Glutamatergic neuron (in vitro differentiated cells): ENCODE results near the gene TMCC1. TPM values are rescaled to one million over a fixed set of nuclear protein-coding genes. Genes with fewer than 3 reads are reported as not detected.

Experiments used
- DNase-seq: peaks from one replicate; pipeline ENCODE4 v3.0.0; 2022
- H3K27ac Mint-ChIP-seq: one replicate; pipeline ENCODE4 v1.8.0; 2020; ENCODE audit warnings: mild to moderate bottlenecking, mixed read lengths, inconsistent platforms; ENCODE audit not compliant: unreplicated experiment
- H3K27me3 Mint-ChIP-seq: one replicate; pipeline ENCODE4 v1.8.0; 2020; ENCODE audit warnings: mild to moderate bottlenecking, moderate library complexity, mixed read lengths, inconsistent platforms; ENCODE audit not compliant: unreplicated experiment
- H3K36me3 Mint-ChIP-seq: one replicate; pipeline ENCODE4 v1.8.0; 2020; ENCODE audit warnings: mild to moderate bottlenecking, mixed read lengths, inconsistent platforms; ENCODE audit not compliant: unreplicated experiment
- H3K4me1 Mint-ChIP-seq: one replicate; pipeline ENCODE4 v1.8.0; 2020; ENCODE audit warnings: mild to moderate bottlenecking, low read depth, mixed read lengths, inconsistent platforms; ENCODE audit not compliant: unreplicated experiment
- H3K4me3 Mint-ChIP-seq: one replicate; pipeline ENCODE4 v1.8.0; 2020; ENCODE audit warnings: mild to moderate bottlenecking, mixed read lengths, inconsistent platforms; ENCODE audit not compliant: unreplicated experiment
- H3K9me3 Mint-ChIP-seq: one replicate; pipeline ENCODE4 v1.8.0; 2020; ENCODE audit warnings: mild to moderate bottlenecking, moderate library complexity, mixed read lengths, inconsistent platforms; ENCODE audit not compliant: unreplicated experiment
- total RNA-seq: library from RNA; stranded (reverse); fragmentation: NEBNext Ultra II Directional; extraction: Animal tissue kit (Norgen Biotek cat#: 25700); gene quantifications from one replicate; pipeline ENCODE4 v1.2.1, GENCODE V29; 2021; ENCODE audit not compliant: unreplicated experiment
- TF ChIP-seq, protein P1 (sequence below): fragments of 200-600 bp; sonication (generic); IDR thresholded peaks from one replicate; pipeline ENCODE4 v1.5.0; 2021; ENCODE audit not compliant: partially characterized antibody, unreplicated experiment

TMCC1 gene
- total RNA-seq, 1 donor from 2014 or later: 42.2 TPM

DNA sequence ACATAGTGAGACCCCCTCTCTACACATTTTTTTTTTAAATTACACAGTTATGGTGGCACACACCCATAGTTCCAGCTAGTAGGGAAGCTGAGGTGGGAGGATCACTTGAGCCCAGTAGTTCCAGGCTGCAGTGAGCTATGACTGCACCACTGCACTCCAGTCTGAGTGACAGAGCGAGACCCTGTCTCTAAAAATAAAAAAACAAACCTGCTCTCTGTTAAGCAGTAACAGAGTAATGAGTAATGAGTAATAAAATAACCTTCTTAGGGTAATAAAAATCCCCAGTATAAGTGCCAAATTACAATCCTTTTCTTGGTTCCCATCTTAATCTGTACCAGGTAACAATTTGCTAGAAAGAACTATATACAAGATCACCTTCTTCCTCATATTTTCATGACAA is 221.1 kb downstream of the TMCC1 start:
- Mint-ChIP-seq H3K4me3 (no peak overlapping the region), H3K27me3 (no peaks in the 10 kb centered on the region), H3K9me3 (peaks cover 2% of the 10 kb centered on the region), H3K4me1 (no peaks in the 10 kb centered on the region), H3K36me3 (peaks cover 4% of the 10 kb centered on the region), H3K27ac (no peak overlapping the region)
- TF ChIP-seq, protein P1, sequence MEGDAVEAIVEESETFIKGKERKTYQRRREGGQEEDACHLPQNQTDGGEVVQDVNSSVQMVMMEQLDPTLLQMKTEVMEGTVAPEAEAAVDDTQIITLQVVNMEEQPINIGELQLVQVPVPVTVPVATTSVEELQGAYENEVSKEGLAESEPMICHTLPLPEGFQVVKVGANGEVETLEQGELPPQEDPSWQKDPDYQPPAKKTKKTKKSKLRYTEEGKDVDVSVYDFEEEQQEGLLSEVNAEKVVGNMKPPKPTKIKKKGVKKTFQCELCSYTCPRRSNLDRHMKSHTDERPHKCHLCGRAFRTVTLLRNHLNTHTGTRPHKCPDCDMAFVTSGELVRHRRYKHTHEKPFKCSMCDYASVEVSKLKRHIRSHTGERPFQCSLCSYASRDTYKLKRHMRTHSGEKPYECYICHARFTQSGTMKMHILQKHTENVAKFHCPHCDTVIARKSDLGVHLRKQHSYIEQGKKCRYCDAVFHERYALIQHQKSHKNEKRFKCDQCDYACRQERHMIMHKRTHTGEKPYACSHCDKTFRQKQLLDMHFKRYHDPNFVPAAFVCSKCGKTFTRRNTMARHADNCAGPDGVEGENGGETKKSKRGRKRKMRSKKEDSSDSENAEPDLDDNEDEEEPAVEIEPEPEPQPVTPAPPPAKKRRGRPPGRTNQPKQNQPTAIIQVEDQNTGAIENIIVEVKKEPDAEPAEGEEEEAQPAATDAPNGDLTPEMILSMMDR: no peak
- DNase-seq: no peak

DNA sequence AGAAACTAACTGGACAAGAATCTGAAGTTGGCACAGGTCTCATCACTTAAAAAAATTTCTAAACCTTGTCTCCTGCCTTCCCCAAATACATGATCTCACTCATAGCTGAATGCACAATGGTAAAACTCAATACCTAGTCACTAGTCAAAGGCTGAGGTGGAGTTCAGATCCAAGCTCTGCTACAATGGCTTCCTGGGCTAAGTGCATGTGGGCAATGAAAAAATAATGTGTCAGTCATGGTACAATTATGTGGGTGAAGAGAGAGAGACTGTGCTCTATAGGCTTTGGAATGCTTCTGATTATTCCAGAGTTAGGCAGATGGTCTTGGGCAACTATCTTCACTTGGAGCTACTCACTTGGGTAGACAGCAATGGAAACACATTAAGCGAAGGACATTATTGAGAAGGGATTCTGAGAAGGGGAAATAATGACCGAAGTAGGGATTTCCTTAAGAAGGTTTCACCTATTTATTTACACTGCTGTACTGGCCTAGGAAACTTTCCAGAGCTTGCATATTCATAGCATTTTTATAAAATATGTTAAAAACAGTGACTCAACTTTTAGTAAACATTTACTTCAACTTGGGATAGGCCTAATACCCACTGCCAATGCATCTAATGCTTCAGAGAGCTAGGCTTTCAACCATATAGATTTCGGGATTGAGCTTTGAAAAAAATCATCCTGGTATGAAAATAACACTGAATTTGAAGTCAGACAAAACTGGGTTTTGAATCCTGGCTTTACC is 228.3 kb downstream of the TMCC1 start:
- Mint-ChIP-seq H3K4me1 (no peaks in the 10 kb centered on the region), H3K4me3 (no peak overlapping the region), H3K36me3 (peaks cover under 1% of the 10 kb centered on the region), H3K9me3 (no peaks in the 10 kb centered on the region), H3K27me3 (no peaks in the 10 kb centered on the region), H3K27ac (no peak overlapping the region)
- DNase-seq: no peak
- TF ChIP-seq, protein P1: no peak

DNA sequence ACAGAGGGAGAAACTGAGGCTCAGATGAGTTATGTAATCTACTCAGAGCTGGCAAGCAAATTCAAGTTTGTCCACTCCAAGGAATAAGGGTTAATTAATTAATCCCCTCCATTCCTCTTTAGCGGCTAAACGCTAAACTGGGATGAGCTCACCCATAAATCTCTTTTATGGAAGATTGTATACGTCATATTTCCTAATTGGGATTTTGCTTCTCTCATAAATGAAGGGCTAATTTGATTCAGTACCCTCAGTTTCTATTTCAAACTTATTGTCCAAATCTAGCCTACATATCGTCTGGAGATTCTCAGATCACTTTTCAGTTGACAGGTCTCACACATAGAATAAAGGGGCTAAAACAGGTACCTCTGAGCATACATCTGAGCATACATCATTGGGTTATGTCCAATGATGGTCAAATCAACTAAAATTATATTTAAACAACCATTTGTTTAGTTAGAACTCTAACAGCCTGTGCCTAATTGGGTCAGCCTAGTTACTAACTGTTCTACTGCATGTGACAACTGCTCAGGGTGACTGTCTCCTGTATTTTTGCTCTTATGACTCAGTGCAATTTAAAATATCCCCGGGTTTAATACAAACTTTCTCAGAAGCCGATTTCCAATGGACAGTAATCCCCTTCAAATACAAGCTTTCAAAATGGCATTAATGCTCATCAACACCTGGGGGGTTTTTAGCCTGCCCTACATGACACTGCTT is 229.4 kb downstream of the TMCC1 start:
- Mint-ChIP-seq H3K9me3 (no peaks in the 10 kb centered on the region), H3K4me3 (no peak overlapping the region), H3K27ac (no peak overlapping the region), H3K4me1 (no peaks in the 10 kb centered on the region), H3K27me3 (no peaks in the 10 kb centered on the region), H3K36me3 (no peaks in the 10 kb centered on the region)
- TF ChIP-seq, protein P1: no peak
- no peak for DNase-seq

DNA sequence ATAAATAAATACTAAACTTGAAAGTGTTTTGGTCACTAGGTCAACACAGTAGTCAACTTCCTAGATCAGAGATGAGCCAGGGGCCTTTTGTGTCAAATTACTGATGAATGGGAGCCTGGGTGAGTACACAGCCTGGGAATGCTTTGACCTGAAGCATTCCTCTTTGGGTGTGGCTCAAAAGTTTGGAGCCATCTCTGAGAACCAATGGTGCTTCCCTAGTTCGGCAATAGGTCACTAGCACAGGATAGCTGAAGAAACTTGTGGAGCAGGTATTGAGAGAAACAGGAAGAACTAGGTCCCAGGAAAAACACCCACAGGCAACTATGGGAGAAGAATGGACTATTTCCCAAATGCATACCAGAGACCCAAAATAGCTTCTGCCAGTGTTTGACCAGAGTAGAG is 230.5 kb downstream of the TMCC1 start:
- Mint-ChIP-seq H3K36me3 (no peaks in the 10 kb centered on the region), H3K4me1 (no peaks in the 10 kb centered on the region), H3K27ac (no peak overlapping the region), H3K4me3 (no peak overlapping the region), H3K9me3 (no peaks in the 10 kb centered on the region), H3K27me3 (no peaks in the 10 kb centered on the region)
- no peak for DNase-seq
- TF ChIP-seq, protein P1: no peak

DNA sequence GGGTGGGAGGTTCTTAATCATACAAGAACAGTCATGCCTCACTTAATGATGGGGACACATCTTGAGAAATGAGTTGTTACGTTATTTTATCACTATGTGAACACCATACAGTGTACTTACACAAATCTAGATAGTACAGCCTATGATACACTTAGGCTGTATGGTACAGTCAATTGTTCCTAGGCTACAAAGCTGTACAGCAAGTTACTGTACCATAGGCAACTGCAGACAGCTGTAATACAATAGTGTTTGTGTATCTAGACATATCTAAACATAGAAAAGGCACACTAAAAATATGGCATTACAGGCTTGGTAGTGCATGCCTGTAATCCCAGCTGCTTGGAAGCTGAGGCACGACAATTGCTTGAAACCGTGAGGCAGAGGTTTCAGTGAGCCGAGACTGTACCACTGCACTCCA is 231.3 kb downstream of the TMCC1 start:
- DNase-seq: no peak
- no peaks in the 10 kb centered on the region for H3K27me3 Mint-ChIP-seq
- TF ChIP-seq, protein P1: no peak
- H3K4me3 Mint-ChIP-seq: no peak overlapping the region
- no peaks in the 10 kb centered on the region for H3K36me3 Mint-ChIP-seq
- H3K27ac Mint-ChIP-seq: no peak overlapping the region
- no peaks in the 10 kb centered on the region for H3K9me3 Mint-ChIP-seq
- no peaks in the 10 kb centered on the region for H3K4me1 Mint-ChIP-seq
